ENCODE results near the gene ATP11A.
A peak's percentile ranks its signal among the peaks of the same experiment; 100 is the strongest.

ATP11A gene

DNA sequence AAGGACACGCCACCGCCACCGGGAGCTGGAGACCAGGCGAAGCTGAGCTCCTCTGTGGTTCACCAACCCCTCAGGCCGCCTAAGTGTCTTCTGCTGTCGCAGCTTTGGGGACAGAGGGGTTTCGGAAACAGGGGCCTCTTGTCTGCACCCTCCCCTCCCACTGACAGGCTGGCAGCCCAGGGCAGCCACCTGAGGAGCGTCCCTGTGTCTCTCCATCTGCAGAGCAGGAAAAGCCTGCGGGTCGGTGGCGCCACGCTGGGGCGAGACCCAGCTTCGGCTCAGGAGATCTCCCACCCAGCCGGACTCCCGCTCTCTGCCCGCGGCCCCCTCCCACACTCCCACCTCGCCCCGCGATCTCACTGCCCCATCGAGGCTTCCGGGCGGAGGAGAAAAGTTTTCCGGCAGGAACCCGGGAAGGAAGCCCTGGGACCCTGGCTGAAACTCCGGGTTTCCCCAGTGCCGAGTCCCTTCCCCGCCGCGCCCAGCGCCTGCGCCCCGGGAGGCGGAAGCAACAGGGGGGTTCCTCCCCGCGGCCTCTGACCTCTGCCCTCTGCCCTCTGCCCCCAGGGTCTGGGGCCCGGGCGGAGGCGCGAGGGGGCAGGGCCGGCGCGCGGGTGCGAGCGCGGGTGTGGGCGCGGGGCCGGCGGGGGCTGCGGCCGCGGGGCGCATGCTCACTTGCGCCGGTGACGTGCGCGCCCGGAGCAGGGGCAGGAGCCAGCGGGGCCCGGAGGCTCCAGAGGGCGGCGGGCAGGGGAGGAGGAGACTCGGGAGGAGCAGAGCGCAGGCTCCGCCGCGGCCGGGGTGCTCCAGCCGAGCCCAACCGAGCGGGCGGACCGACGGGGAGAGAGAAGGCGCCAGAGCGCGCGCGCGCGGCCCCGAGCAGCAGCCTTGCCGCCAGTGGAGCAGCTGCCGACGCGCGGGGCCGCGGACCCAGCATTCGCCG lies at the start of gene ATP11A (continued):
- TF ChIP-seq, protein P1, sequence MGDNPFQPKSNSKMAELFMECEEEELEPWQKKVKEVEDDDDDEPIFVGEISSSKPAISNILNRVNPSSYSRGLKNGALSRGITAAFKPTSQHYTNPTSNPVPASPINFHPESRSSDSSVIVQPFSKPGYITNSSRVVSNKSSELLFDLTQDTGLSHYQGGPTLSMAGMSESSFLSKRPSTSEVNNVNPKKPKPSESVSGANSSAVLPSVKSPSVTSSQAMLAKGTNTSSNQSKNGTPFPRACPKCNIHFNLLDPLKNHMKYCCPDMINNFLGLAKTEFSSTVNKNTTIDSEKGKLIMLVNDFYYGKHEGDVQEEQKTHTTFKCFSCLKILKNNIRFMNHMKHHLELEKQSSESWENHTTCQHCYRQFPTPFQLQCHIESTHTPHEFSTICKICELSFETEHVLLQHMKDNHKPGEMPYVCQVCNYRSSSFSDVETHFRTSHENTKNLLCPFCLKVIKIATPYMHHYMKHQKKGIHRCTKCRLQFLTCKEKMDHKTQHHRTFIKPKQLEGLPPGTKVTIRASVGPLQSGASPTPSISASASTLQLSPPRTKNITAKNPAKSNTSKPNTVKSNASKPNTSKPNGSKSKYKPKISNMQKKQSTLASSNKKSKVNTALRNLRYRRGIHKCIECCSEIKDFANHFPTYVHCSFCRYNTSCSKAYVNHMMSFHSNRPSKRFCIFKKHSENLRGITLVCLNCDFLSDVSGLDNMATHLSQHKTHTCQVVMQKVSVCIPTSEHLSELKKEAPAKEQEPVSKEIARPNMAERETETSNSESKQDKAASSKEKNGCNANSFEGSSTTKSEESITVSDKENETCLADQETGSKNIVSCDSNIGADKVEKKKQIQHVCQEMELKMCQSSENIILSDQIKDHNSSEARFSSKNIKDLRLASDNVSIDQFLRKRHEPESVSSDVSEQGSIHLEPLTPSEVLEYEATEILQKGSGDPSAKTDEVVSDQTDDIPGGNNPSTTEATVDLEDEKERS (tag by site-specific recombination; IDR thresholded peaks at IDR 0.05): no peak
- TF ChIP-seq, protein P2, sequence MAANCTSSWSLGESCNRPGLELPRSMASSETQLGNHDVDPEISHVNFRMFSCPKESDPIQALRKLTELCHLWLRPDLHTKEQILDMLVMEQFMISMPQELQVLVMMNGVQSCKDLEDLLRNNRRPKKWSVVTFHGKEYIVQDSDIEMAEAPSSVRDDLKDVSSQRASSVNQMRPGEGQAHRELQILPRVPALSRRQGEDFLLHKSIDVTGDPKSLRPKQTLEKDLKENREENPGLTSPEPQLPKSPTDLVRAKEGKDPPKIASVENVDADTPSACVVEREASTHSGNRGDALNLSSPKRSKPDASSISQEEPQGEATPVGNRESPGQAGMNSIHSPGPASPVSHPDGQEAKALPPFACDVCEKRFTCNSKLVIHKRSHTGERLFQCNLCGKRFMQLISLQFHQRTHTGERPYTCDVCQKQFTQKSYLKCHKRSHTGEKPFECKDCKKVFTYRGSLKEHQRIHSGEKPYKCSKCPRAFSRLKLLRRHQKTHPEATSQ (tag by site-specific recombination; IDR thresholded peaks at IDR 0.05): no peak
- TF ChIP-seq ZNF366 (tag by site-specific recombination; conservative IDR thresholded peaks at IDR 0.05): no peak
- TF ChIP-seq, protein P3, sequence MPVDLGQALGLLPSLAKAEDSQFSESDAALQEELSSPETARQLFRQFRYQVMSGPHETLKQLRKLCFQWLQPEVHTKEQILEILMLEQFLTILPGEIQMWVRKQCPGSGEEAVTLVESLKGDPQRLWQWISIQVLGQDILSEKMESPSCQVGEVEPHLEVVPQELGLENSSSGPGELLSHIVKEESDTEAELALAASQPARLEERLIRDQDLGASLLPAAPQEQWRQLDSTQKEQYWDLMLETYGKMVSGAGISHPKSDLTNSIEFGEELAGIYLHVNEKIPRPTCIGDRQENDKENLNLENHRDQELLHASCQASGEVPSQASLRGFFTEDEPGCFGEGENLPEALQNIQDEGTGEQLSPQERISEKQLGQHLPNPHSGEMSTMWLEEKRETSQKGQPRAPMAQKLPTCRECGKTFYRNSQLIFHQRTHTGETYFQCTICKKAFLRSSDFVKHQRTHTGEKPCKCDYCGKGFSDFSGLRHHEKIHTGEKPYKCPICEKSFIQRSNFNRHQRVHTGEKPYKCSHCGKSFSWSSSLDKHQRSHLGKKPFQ (tag by site-specific recombination; IDR thresholded peaks at IDR 0.05): no peak
- no peak for TF ChIP-seq ZNF521 (tag by site-specific recombination; IDR thresholded peaks at IDR 0.05)
- TF ChIP-seq ZNF558 (tag by site-specific recombination; IDR thresholded peaks at IDR 0.05): no peak
- TF ChIP-seq, protein P4, sequence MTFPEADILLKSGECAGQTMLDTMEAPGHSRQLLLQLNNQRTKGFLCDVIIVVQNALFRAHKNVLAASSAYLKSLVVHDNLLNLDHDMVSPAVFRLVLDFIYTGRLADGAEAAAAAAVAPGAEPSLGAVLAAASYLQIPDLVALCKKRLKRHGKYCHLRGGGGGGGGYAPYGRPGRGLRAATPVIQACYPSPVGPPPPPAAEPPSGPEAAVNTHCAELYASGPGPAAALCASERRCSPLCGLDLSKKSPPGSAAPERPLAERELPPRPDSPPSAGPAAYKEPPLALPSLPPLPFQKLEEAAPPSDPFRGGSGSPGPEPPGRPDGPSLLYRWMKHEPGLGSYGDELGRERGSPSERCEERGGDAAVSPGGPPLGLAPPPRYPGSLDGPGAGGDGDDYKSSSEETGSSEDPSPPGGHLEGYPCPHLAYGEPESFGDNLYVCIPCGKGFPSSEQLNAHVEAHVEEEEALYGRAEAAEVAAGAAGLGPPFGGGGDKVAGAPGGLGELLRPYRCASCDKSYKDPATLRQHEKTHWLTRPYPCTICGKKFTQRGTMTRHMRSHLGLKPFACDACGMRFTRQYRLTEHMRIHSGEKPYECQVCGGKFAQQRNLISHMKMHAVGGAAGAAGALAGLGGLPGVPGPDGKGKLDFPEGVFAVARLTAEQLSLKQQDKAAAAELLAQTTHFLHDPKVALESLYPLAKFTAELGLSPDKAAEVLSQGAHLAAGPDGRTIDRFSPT (tag by site-specific recombination; IDR thresholded peaks at IDR 0.05): no peak
- TF ChIP-seq ZNF169 (tag by site-specific recombination; IDR thresholded peaks at IDR 0.05): no peak
- peak; percentile 50; the same call in 1 of the 2 replicates for TF ChIP-seq ZEB2 (tag by site-specific recombination; IDR thresholded peaks at IDR 0.05)
- no peak for TF ChIP-seq ZNF843 (tag by site-specific recombination; IDR thresholded peaks at IDR 0.05)
- TF ChIP-seq ZNF548 (tag by site-specific recombination; IDR thresholded peaks at IDR 0.05): no peak
- no peak for TF ChIP-seq ZNF600 (tag by site-specific recombination; IDR thresholded peaks at IDR 0.05)
- TF ChIP-seq TCF7L2 (IDR thresholded peaks at IDR 0.05; ENCODE audit: borderline replicate concordance, low read depth, low read length): no peak
- TF ChIP-seq, protein P5, sequence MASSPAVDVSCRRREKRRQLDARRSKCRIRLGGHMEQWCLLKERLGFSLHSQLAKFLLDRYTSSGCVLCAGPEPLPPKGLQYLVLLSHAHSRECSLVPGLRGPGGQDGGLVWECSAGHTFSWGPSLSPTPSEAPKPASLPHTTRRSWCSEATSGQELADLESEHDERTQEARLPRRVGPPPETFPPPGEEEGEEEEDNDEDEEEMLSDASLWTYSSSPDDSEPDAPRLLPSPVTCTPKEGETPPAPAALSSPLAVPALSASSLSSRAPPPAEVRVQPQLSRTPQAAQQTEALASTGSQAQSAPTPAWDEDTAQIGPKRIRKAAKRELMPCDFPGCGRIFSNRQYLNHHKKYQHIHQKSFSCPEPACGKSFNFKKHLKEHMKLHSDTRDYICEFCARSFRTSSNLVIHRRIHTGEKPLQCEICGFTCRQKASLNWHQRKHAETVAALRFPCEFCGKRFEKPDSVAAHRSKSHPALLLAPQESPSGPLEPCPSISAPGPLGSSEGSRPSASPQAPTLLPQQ (tag by site-specific recombination; IDR thresholded peaks at IDR 0.05): 0 out of 2 replicates have a peak, but pooled peaks have one; percentile 8
- TF ChIP-seq ZNF677 (tag by site-specific recombination; IDR thresholded peaks at IDR 0.05): no peak
- no peak for TF ChIP-seq ZNF138 (tag by site-specific recombination; IDR thresholded peaks at IDR 0.05; ENCODE audit: borderline replicate concordance)
- no peak for TF ChIP-seq KLF8 (tag by site-specific recombination; IDR thresholded peaks at IDR 0.05)
- TF ChIP-seq ZNF624 (tag by site-specific recombination; IDR thresholded peaks at IDR 0.05): no peak
- TF ChIP-seq ZNF792 (tag by site-specific recombination; IDR thresholded peaks at IDR 0.05): no peak
- 0 out of 2 replicates have a peak, but pooled peaks have one; percentile 47 for TF ChIP-seq MEIS1 (CRISPR knock-in tag; IDR thresholded peaks at IDR 0.05; ENCODE audit: borderline replicate concordance)
- no peak for TF ChIP-seq ZNF529 (tag by site-specific recombination; IDR thresholded peaks at IDR 0.05; ENCODE audit: insufficient replicate concordance)
- no peak for TF ChIP-seq REPIN1 (tag by site-specific recombination; IDR thresholded peaks at IDR 0.05; ENCODE audit: low read depth)
- TF ChIP-seq ZBTB7A (tag by site-specific recombination; IDR thresholded peaks at IDR 0.05; ENCODE audit: low read depth): no peak
- no peak for TF ChIP-seq YY2 (tag by site-specific recombination; IDR thresholded peaks at IDR 0.05)
- TF ChIP-seq, protein P6, sequence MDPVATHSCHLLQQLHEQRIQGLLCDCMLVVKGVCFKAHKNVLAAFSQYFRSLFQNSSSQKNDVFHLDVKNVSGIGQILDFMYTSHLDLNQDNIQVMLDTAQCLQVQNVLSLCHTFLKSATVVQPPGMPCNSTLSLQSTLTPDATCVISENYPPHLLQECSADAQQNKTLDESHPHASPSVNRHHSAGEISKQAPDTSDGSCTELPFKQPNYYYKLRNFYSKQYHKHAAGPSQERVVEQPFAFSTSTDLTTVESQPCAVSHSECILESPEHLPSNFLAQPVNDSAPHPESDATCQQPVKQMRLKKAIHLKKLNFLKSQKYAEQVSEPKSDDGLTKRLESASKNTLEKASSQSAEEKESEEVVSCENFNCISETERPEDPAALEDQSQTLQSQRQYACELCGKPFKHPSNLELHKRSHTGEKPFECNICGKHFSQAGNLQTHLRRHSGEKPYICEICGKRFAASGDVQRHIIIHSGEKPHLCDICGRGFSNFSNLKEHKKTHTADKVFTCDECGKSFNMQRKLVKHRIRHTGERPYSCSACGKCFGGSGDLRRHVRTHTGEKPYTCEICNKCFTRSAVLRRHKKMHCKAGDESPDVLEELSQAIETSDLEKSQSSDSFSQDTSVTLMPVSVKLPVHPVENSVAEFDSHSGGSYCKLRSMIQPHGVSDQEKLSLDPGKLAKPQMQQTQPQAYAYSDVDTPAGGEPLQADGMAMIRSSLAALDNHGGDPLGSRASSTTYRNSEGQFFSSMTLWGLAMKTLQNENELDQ (tag by site-specific recombination; IDR thresholded peaks at IDR 0.05; ENCODE audit: low read depth): no peak
- TF ChIP-seq RBAK (tag by site-specific recombination; IDR thresholded peaks at IDR 0.05): no peak
- no peak for TF ChIP-seq ZNF658 (tag by site-specific recombination; IDR thresholded peaks at IDR 0.05)

Data from HEK293 (cell line).